H9 (cell line): Measurements from ENCODE around the gene ITGA11. TPM values are rescaled to one million over a fixed set of nuclear protein-coding genes. Genes with fewer than 3 reads are reported as not detected.

Source experiments
- DNase-seq: peaks from one replicate; pipeline ENCODE4 v3.0.0-alpha.2; 2017
- H2AFZ ChIP-seq: one replicate; pipeline ENCODE4 v1.6.1; 2013; ENCODE audit warnings: mild to moderate bottlenecking, low read length, control low read depth, moderate library complexity
- H2AK5ac ChIP-seq: 2 replicates; pipeline ENCODE4 v1.6.1; 2013; ENCODE audit warnings: low read length, control low read depth, mixed read lengths; ENCODE audit not compliant: insufficient read length
- H2BK120ac ChIP-seq: one replicate; pipeline ENCODE4 v1.6.1; 2013; ENCODE audit warnings: low read depth, mild to moderate bottlenecking, low read length, control low read depth, inconsistent platforms; ENCODE audit not compliant: poor library complexity, severe bottlenecking
- H2BK12ac ChIP-seq: 2 replicates; pipeline ENCODE4 v1.6.1; 2013; ENCODE audit warnings: low read length, control low read depth, mixed read lengths, low read depth; ENCODE audit not compliant: insufficient read length
- H2BK15ac ChIP-seq: 2 replicates; pipeline ENCODE4 v1.6.1; 2013; ENCODE audit warnings: low read depth, low read length, control low read depth
- H2BK20ac ChIP-seq: one replicate; pipeline ENCODE4 v1.6.1; 2013; ENCODE audit warnings: low read depth, mild to moderate bottlenecking, low read length, control low read depth, inconsistent platforms; ENCODE audit not compliant: poor library complexity, severe bottlenecking
- H2BK5ac ChIP-seq: 2 replicates; pipeline ENCODE4 v1.6.1; 2013; ENCODE audit warnings: low read length, control low read depth, mixed read lengths; ENCODE audit not compliant: insufficient read length
- H3K14ac ChIP-seq: 2 replicates; pipeline ENCODE4 v1.6.1; 2013; ENCODE audit warnings: low read length, control low read depth; ENCODE audit not compliant: insufficient read depth
- H3K18ac ChIP-seq: 2 replicates; pipeline ENCODE4 v1.6.1; 2013; ENCODE audit warnings: low read depth, mild to moderate bottlenecking, mixed read lengths, low read length, control low read depth; ENCODE audit not compliant: insufficient read length
- H3K23ac ChIP-seq: 2 replicates; pipeline ENCODE4 v1.6.1; 2013; ENCODE audit warnings: low read length, control low read depth, mixed read lengths, low read depth; ENCODE audit not compliant: insufficient read length
- H3K23me2 ChIP-seq: 2 replicates; pipeline ENCODE4 v1.6.1; 2013; ENCODE audit warnings: low read depth, mild to moderate bottlenecking, mixed read lengths, low read length, control low read depth; ENCODE audit not compliant: insufficient read length, poor library complexity, severe bottlenecking
- H3K27ac ChIP-seq: 2 replicates; pipeline ENCODE4 v1.5.1; 2013; ENCODE audit warnings: low read length, control low read depth, mixed read lengths, low read depth; ENCODE audit not compliant: insufficient read length
- H3K27me3 ChIP-seq: 2 replicates; pipeline ENCODE4 v1.6.1; 2013; ENCODE audit warnings: low read length, control low read depth, inconsistent platforms; ENCODE audit not compliant: insufficient read depth
- H3K4ac ChIP-seq: 2 replicates; pipeline ENCODE4 v1.6.1; 2013; ENCODE audit warnings: low read depth, mild to moderate bottlenecking, control low read depth, inconsistent platforms, low read length, moderate library complexity
- H3K4me1 ChIP-seq: 2 replicates; pipeline ENCODE4 v1.6.1; 2013; ENCODE audit warnings: low read length, control low read depth, inconsistent platforms; ENCODE audit not compliant: insufficient read depth
- H3K4me2 ChIP-seq: 2 replicates; pipeline ENCODE4 v1.6.1; 2013; ENCODE audit warnings: low read length, control low read depth, mixed read lengths; ENCODE audit not compliant: insufficient read length, insufficient read depth
- H3K56ac ChIP-seq: 2 replicates; pipeline ENCODE4 v1.6.1; 2013; ENCODE audit warnings: low read depth, mild to moderate bottlenecking, mixed read lengths, low read length, control low read depth; ENCODE audit not compliant: insufficient read length
- H3K79me1 ChIP-seq: 2 replicates; pipeline ENCODE4 v1.6.1; 2013; ENCODE audit warnings: low read depth, mild to moderate bottlenecking, moderate library complexity, low read length, control low read depth, inconsistent platforms; ENCODE audit not compliant: insufficient read depth, poor library complexity, severe bottlenecking
- H3K79me2 ChIP-seq: 2 replicates; pipeline ENCODE4 v1.6.1; 2013; ENCODE audit warnings: low read length, control low read depth, inconsistent platforms; ENCODE audit not compliant: insufficient read depth
- H3K9ac ChIP-seq: 2 replicates; pipeline ENCODE4 v1.6.1; 2013; ENCODE audit warnings: low read length, control low read depth, mixed read lengths; ENCODE audit not compliant: insufficient read length; ENCODE audit errors: extremely low read depth
- H3K9me3 ChIP-seq: one replicate; pipeline ENCODE4 v1.6.1; 2013; ENCODE audit warnings: low read depth, low read length, inconsistent platforms; ENCODE audit not compliant: control insufficient read depth
- H3T11ph ChIP-seq: one replicate; pipeline ENCODE4 v1.6.1; 2013; ENCODE audit warnings: mild to moderate bottlenecking, low read length, control low read depth, inconsistent platforms
- H4K20me1 ChIP-seq: one replicate; pipeline ENCODE4 v1.6.1; 2013; ENCODE audit not compliant: control insufficient read depth, insufficient read length, insufficient read depth
- H4K5ac ChIP-seq: 2 replicates; pipeline ENCODE4 v1.6.1; 2013; ENCODE audit warnings: low read depth, mild to moderate bottlenecking, mixed read lengths, low read length, control low read depth; ENCODE audit not compliant: insufficient read length
- H4K8ac ChIP-seq: replicated peaks from 2 replicates; pipeline ENCODE4 v1.6.1; 2013; ENCODE audit warnings: low read length, control low read depth, mixed read lengths, low read depth; ENCODE audit not compliant: insufficient read length
- H4K91ac ChIP-seq: 2 replicates; pipeline ENCODE4 v1.6.1; 2013; ENCODE audit warnings: low read depth, mild to moderate bottlenecking, moderate library complexity, mixed read lengths, low read length, control low read depth; ENCODE audit not compliant: insufficient read length
- H3K27ac Mint-ChIP-seq, 3 experiments: 2 replicates in 2 of 3; 3 replicates in 1 of 3; pipeline ENCODE4 v1.8.0; 2020 to 2021; ENCODE audit warnings: mixed read lengths in 3 of 3, mild to moderate bottlenecking in 1 of 3, moderate library complexity in 1 of 3
- H3K27me3 Mint-ChIP-seq: 2 replicates; pipeline ENCODE4 v1.8.0; 2021; ENCODE audit warnings: low read depth, mild to moderate bottlenecking, moderate library complexity, mixed read lengths
- H3K36me3 Mint-ChIP-seq, 3 experiments: 2 replicates in 2 of 3; 3 replicates in 1 of 3; pipeline ENCODE4 v1.8.0; 2020 to 2021; ENCODE audit warnings: low read depth in 3 of 3, mixed read lengths in 3 of 3; ENCODE audit not compliant: insufficient read depth in 1 of 3
- H3K4me1 Mint-ChIP-seq, 2 experiments: 2 replicates each; pipeline ENCODE4 v1.8.0; 2020; ENCODE audit warnings: mixed read lengths in 2 of 2
- H3K4me3 Mint-ChIP-seq, 2 experiments: 2 replicates in 1 of 2; 3 replicates in 1 of 2; pipeline ENCODE4 v1.8.0; 2020 to 2021; ENCODE audit warnings: mild to moderate bottlenecking in 2 of 2, mixed read lengths in 2 of 2, moderate library complexity in 1 of 2
- H3K9me3 Mint-ChIP-seq, 2 experiments: 2 replicates in 1 of 2; 3 replicates in 1 of 2; pipeline ENCODE4 v1.8.0; 2020; ENCODE audit warnings: mild to moderate bottlenecking in 2 of 2, mixed read lengths in 2 of 2, moderate library complexity in 1 of 2
- CTCF ChIP-seq: fragments of 200-600 bp; sonication (generic); conservative IDR thresholded peaks from 3 replicates; pipeline ENCODE4 v1.8.0; 2021; ENCODE audit warnings: antibody characterized with exemption, mild to moderate bottlenecking
- WGBS: extraction: QIAGEN DNeasy Blood & Tissue Kit; methylation state at CpG from one replicate; pipeline ENCODE4 v1.1.7; 2013; ENCODE audit warnings: missing lambda C conversion rate, low lambda C conversion rate, mixed read lengths; ENCODE audit not compliant: insufficient read length; ENCODE audit errors: extremely low coverage; 5-methylcytosine and 5-hydroxymethylcytosine counted together
- total RNA-seq: library from RNA; stranded (reverse); gene quantifications from 2 replicates; pipeline ENCODE4 v1.2.1, GENCODE V29; 2021

ITGA11 gene
- total RNA-seq, 1 experiment from 2014 or later, result 0.07 TPM

- no peaks in the 10 kb centered on the region for H3K9me3 ChIP-seq
- H2BK12ac ChIP-seq, result no peak overlapping the region
- no peak overlapping the region for H3K18ac ChIP-seq
- no peak overlapping the region for H3T11ph ChIP-seq
- H2BK15ac ChIP-seq, result no peak overlapping the region
- no peaks in the 10 kb centered on the region for H3K79me2 ChIP-seq
- no peaks in the 10 kb centered on the region for H3K4me1 ChIP-seq
- H3K9ac ChIP-seq, result no peak overlapping the region
- H2BK20ac ChIP-seq, result no peak overlapping the region
- no peak overlapping the region for H4K91ac ChIP-seq
- no peak overlapping the region for H4K5ac ChIP-seq
- H3K4ac ChIP-seq, result no peak overlapping the region
- no peak overlapping the region for H3K4me3 Mint-ChIP-seq
- no peaks in the 10 kb centered on the region for H3K9me3 Mint-ChIP-seq
- peaks cover 1% of the 10 kb centered on the region for H3K27me3 Mint-ChIP-seq
- H2BK120ac ChIP-seq, result no peak overlapping the region
- no peaks in the 10 kb centered on the region for H3K36me3 Mint-ChIP-seq
- H3K56ac ChIP-seq, result no peak overlapping the region
- no peak overlapping the region for H2AFZ ChIP-seq
- no peak overlapping the region for H4K8ac ChIP-seq
- no peak overlapping the region for H3K27ac ChIP-seq
- no peaks in the 10 kb centered on the region for H4K20me1 ChIP-seq
- no peak overlapping the region for H3K23ac ChIP-seq
- TF ChIP-seq CTCF, result no peak
- no peaks in the 10 kb centered on the region for H3K23me2 ChIP-seq
- no peaks in the 10 kb centered on the region for H3K79me1 ChIP-seq
- no peak for DNase-seq
- no peaks in the 10 kb centered on the region for H3K27me3 ChIP-seq
- WGBS, result no CpG with 5 or more reads among the region's 4 CpGs
- H3K4me1 Mint-ChIP-seq, result no peaks in the 10 kb centered on the region
- no peak overlapping the region for H3K4me2 ChIP-seq
- no peak overlapping the region for H2BK5ac ChIP-seq
- no peak overlapping the region for H2AK5ac ChIP-seq
- no peak overlapping the region for H3K27ac Mint-ChIP-seq
- H3K14ac ChIP-seq, result no peak overlapping the region
Observed at GRCh38 chr15:68479870-68480269, 47.9 kb upstream of the ITGA11 start.
